Bone marrow (tissue), 2 donors: Measurements from ENCODE around the gene CCDC137.
"Not testable (repeated sequence)": the region's sequence is repeated elsewhere in the genome, so short reads cannot be mapped to it uniquely, and the experiment has no call there.

Experiments used
- DNase-seq, 2 donors: peaks; one replicate each; lab custom pipeline; 2025; lab: John Stamatoyannopoulos, UW

CCDC137 gene

GRCh38 chr17:81666342-81667191, at the start of gene CCDC137, which contains the start of gene OXLD1:
CCDC137 (plus strand) TSS chr17:81666737; CDS start chr17:81666767, 30 bp downstream.
OXLD1 (minus strand) TSS chr17:81666605; CDS start chr17:81666577, 28 bp downstream.
- peak; percentile 72 to 92 for DNase-seq

- DNase-seq: no peak
Observed at GRCh38 chr17:81616877-81617276, 49.7 kb upstream of the CCDC137 start.

- DNase-seq: not testable (repeated sequence)
Observed at GRCh38 chr17:81618307-81618706, 48.2 kb upstream of the CCDC137 start.

GRCh38 chr17:81621494-81622130, 44.9 kb upstream of the CCDC137 start:
- DNase-seq: no peak

GRCh38 chr17:81630274-81630673, 36.3 kb upstream of the CCDC137 start:
- DNase-seq: no peak

- no peak for DNase-seq
Observed at GRCh38 chr17:81631482-81631881, 35.1 kb upstream of the CCDC137 start.

GRCh38 chr17:81635431-81635830, 31.1 kb upstream of the CCDC137 start:
- DNase-seq: no peak

- DNase-seq: no peak
Observed at GRCh38 chr17:81635973-81636504, 30.5 kb upstream of the CCDC137 start.

- DNase-seq: peak; percentile 53 to 84
Observed at GRCh38 chr17:81636505-81637288, 29.8 kb upstream of the CCDC137 start, which contains the start of the genes NPLOC4 and TSPAN10. NPLOC4 (minus strand) TSS chr17:81637112; CDS start chr17:81636930, 182 bp downstream. TSPAN10 (plus strand) TSS chr17:81637196; CDS start chr17:81642413, 5,217 bp downstream.

GRCh38 chr17:81638683-81639082, 27.9 kb upstream of the CCDC137 start:
- no peak for DNase-seq

GRCh38 chr17:81640011-81640410, 26.5 kb upstream of the CCDC137 start:
- no peak for DNase-seq

GRCh38 chr17:81641825-81642489, 24.6 kb upstream of the CCDC137 start:
- DNase-seq: no peak

- DNase-seq: no peak
Observed at GRCh38 chr17:81644496-81644895, 22.0 kb upstream of the CCDC137 start.

GRCh38 chr17:81644976-81645952, 21.3 kb upstream of the CCDC137 start:
- DNase-seq: no peak

GRCh38 chr17:81646869-81647600, 19.5 kb upstream of the CCDC137 start:
- no peak for DNase-seq

GRCh38 chr17:81647640-81648012, 18.9 kb upstream of the CCDC137 start:
- no peak for DNase-seq

GRCh38 chr17:81648013-81648706, 18.4 kb upstream of the CCDC137 start:
- no peak for DNase-seq

- no peak for DNase-seq
Observed at GRCh38 chr17:81648707-81649085, 17.8 kb upstream of the CCDC137 start.

- DNase-seq: no peak
Observed at GRCh38 chr17:81650951-81651350, 15.6 kb upstream of the CCDC137 start.
